Keratinocyte (primary cell): ENCODE measurements around the gene CTSZ. TPM values are rescaled to one million over a fixed set of nuclear protein-coding genes. Genes with fewer than 3 reads are reported as not detected.

Experiments
- DNase-seq: peaks from one replicate; pipeline ENCODE4 v3.0.0-alpha.2; 2011; ENCODE audit warnings: low read depth, missing footprints, low spot score
- FAIRE-seq: peaks from 2 replicates; lab custom pipeline; 2011; peaks lifted over from hg19 to GRCh38; lab: Jason Lieb, UNC
- H2AFZ ChIP-seq: 2 replicates; pipeline ENCODE4 v1.6.0; 2012; ENCODE audit warnings: low read length, control low read depth, inconsistent platforms; ENCODE audit not compliant: control insufficient read depth
- H3K27ac ChIP-seq: 2 replicates; pipeline ENCODE4 v1.5.1; 2011; ENCODE audit warnings: low read length; ENCODE audit not compliant: control insufficient read depth, insufficient read depth
- H3K27me3 ChIP-seq: 3 replicates; pipeline ENCODE4 v1.6.0; 2011; ENCODE audit warnings: low read length; ENCODE audit not compliant: control insufficient read depth, insufficient read depth; ENCODE audit errors: extremely low read depth
- H3K36me3 ChIP-seq, 2 experiments: 2 replicates in 1 of 2; 3 replicates in 1 of 2; pipeline ENCODE4 v1.5.1; 2011; ENCODE audit warnings: low read length in 2 of 2, mild to moderate bottlenecking in 1 of 2; ENCODE audit not compliant: control insufficient read depth in 2 of 2, insufficient read depth in 2 of 2; ENCODE audit errors: extremely low read depth in 1 of 2
- H3K4me1 ChIP-seq: 3 replicates; pipeline ENCODE4 v1.5.1; 2011; ENCODE audit warnings: low read length; ENCODE audit not compliant: control insufficient read depth, insufficient read depth; ENCODE audit errors: extremely low read depth
- H3K4me2 ChIP-seq: 3 replicates; pipeline ENCODE4 v1.6.0; 2011; ENCODE audit warnings: low read depth, low read length; ENCODE audit not compliant: control insufficient read depth, insufficient read depth; ENCODE audit errors: extremely low read depth
- H3K4me3 ChIP-seq, 3 experiments: fragments of 200-600 bp in 1 of 3; sonication (generic) in 1 of 3; 2 replicates in 2 of 3; 3 replicates in 1 of 3; pipeline ENCODE4 v1.5.1; 2011 to 2016; ENCODE audit warnings: low read length in 3 of 3, mild to moderate bottlenecking in 3 of 3, control low read depth in 2 of 3, inconsistent platforms in 1 of 3, low read depth in 1 of 3, mixed read lengths in 1 of 3, mixed run types in 1 of 3, moderate library complexity in 1 of 3; ENCODE audit not compliant: control insufficient read depth in 2 of 3, insufficient read depth in 2 of 3; ENCODE audit errors: extremely low read depth in 1 of 3
- H3K79me2 ChIP-seq: 2 replicates; pipeline ENCODE4 v1.6.0; 2012; ENCODE audit warnings: low read length; ENCODE audit not compliant: control insufficient read depth, insufficient read depth
- H3K9ac ChIP-seq: 3 replicates; pipeline ENCODE4 v1.6.0; 2011; ENCODE audit warnings: low read length; ENCODE audit not compliant: control insufficient read depth, insufficient read depth; ENCODE audit errors: extremely low read depth
- H3K9me1 ChIP-seq: 3 replicates; pipeline ENCODE4 v1.6.0; 2011; ENCODE audit warnings: low read length; ENCODE audit not compliant: control insufficient read depth, insufficient read depth; ENCODE audit errors: extremely low read depth
- H3K9me3 ChIP-seq: 2 replicates; pipeline ENCODE4 v1.5.1; 2012; ENCODE audit warnings: low read depth, low read length; ENCODE audit not compliant: control insufficient read depth
- H4K20me1 ChIP-seq: 3 replicates; pipeline ENCODE4 v1.6.0; 2011; ENCODE audit warnings: low read length; ENCODE audit not compliant: control insufficient read depth, insufficient read depth; ENCODE audit errors: extremely low read depth
- CTCF ChIP-seq, 3 experiments: IDR thresholded peaks in 1 of 3; conservative IDR thresholded peaks in 1 of 3; optimal IDR thresholded peaks in 1 of 3; 2 replicates in 2 of 3; 3 replicates in 1 of 3; pipeline versions ENCODE3 to v1.5.1; 2011; ENCODE audit warnings: low read length in 3 of 3, mild to moderate bottlenecking in 3 of 3, moderate library complexity in 2 of 3, control low read depth in 1 of 3, inconsistent platforms in 1 of 3; ENCODE audit not compliant: insufficient read depth in 2 of 3; ENCODE audit errors: extremely low read depth in 1 of 3
- EZH2 ChIP-seq: IDR thresholded peaks from one replicate; pipeline ENCODE4 v1.6.1; 2012; ENCODE audit warnings: inconsistent platforms, mild to moderate bottlenecking, low read length, moderate library complexity
- dilution Hi-C: fragments of 300-500 bp; cut with MboI; formaldehyde crosslinking; loops from one replicate; pipeline ENCODE4 v1.7.0; 2020; ENCODE audit warnings: low sequenced_read_pairs; ENCODE audit not compliant: extremely low pct_ligation_motif_present
- polyA plus RNA-seq, 5 experiments: library from polyadenylated mRNA; depleted of rRNA in 3 of 5; stranded (reverse) in 3 of 5; stranded (forward) in 1 of 5; unstranded in 1 of 5; fragments of >200 nt; gene quantifications; 1 replicate in 1 of 5; 2 replicates in 3 of 5; 3 replicates in 1 of 5; pipeline versions ENCODE4 v1.2.1 to v1.2.3, GENCODE V29; 2011 to 2012; ENCODE audit warnings: missing spikeins in 2 of 5, low read depth in 1 of 5, low replicate concordance in 1 of 5

CTSZ gene
- polyA plus RNA-seq, 1 donor (not counting 4 experiments of a cell fraction or from before 2014, with no cell fraction given), result 138 TPM

GRCh38 chr20:59015411-59015810 lies 8.4 kb upstream of the CTSZ start:
- no peak overlapping the region for H3K27ac ChIP-seq
- no peaks in the 10 kb centered on the region for H3K36me3 ChIP-seq
- no peak for TF ChIP-seq EZH2
- no peak for TF ChIP-seq CTCF (optimal IDR thresholded peaks at IDR 0.05 in 1 of 3, IDR thresholded peaks at IDR 0.05 in 1 of 3, conservative IDR thresholded peaks at IDR 0.05 in 1 of 3; ENCODE audit: extremely low read depth in 1 of 3, insufficient read depth in 2 of 3, low read length in 3 of 3)
- no peaks in the 10 kb centered on the region for H4K20me1 ChIP-seq
- no peak for DNase-seq
- H2AFZ ChIP-seq, result no peak overlapping the region
- no peaks in the 10 kb centered on the region for H3K9me1 ChIP-seq
- no peaks in the 10 kb centered on the region for H3K27me3 ChIP-seq
- H3K9ac ChIP-seq, result no peak overlapping the region
- H3K4me2 ChIP-seq, result no peak overlapping the region
- dilution Hi-C loops, result no loop called here
- peaks cover 28% of the 10 kb centered on the region for H3K4me1 ChIP-seq
- FAIRE-seq, result no peak
- H3K79me2 ChIP-seq, result no peaks in the 10 kb centered on the region
- no peaks in the 10 kb centered on the region for H3K9me3 ChIP-seq
- H3K4me3 ChIP-seq, result no peak overlapping the region

- FAIRE-seq, result no peak
- Histone ChIP-seq H3K4me1 (peaks cover 34% of the 10 kb centered on the region), H2AFZ (no peak overlapping the region), H3K36me3 (no peaks in the 10 kb centered on the region), H3K9ac (no peak overlapping the region), H3K9me1 (no peaks in the 10 kb centered on the region), H4K20me1 (no peaks in the 10 kb centered on the region), H3K9me3 (no peaks in the 10 kb centered on the region), H3K27me3 (no peaks in the 10 kb centered on the region), H3K79me2 (no peaks in the 10 kb centered on the region), H3K27ac (no peak overlapping the region), H3K4me3 (no peak overlapping the region), H3K4me2 (no peak overlapping the region)
- dilution Hi-C loops, result no loop called here
- TF ChIP-seq EZH2, result no peak
- no peak for TF ChIP-seq CTCF (optimal IDR thresholded peaks at IDR 0.05 in 1 of 3, IDR thresholded peaks at IDR 0.05 in 1 of 3, conservative IDR thresholded peaks at IDR 0.05 in 1 of 3; ENCODE audit: extremely low read depth in 1 of 3, insufficient read depth in 2 of 3, low read length in 3 of 3)
- no peak for DNase-seq
Measured at GRCh38 chr20:59014680-59015389, 7.8 kb upstream of the CTSZ start.
